Measurements from ENCODE around the gene PJA1. TPM values are rescaled to one million over a fixed set of nuclear protein-coding genes. Genes with fewer than 3 reads are reported as not detected.

PJA1 gene
- total RNA-seq, 1 experiment from 2014 or later, result 13.4 TPM

DNA sequence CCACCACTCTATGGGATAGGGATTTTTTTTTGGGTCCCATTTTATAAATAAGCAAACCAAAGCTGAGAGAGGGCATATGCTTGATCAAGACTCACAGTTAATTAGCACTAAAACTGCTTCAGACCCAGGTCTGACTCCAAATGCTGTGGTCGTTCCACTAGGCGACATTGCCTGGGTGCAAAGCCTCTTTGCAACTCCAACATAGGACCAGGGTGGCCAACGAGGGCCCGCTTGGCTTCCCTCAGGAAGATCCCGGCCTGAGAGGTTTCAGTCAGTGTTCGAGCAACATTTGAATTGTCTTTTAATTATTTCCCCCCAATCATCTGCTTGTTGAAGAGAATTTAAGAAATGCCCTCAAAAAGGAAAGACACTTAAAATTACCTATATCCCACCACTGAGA is 11.2 kb downstream of the PJA1 start:
- Mint-ChIP-seq H3K27me3 (ENCODE audit: insufficient read depth, unreplicated experiment) (no peaks in the 10 kb centered on the region), H3K27ac (ENCODE audit: unreplicated experiment) (no peak overlapping the region)
- intact Hi-C loops (cut with micrococcal nuclease; ENCODE audit: unreplicated experiment), result no loop called here

DNA sequence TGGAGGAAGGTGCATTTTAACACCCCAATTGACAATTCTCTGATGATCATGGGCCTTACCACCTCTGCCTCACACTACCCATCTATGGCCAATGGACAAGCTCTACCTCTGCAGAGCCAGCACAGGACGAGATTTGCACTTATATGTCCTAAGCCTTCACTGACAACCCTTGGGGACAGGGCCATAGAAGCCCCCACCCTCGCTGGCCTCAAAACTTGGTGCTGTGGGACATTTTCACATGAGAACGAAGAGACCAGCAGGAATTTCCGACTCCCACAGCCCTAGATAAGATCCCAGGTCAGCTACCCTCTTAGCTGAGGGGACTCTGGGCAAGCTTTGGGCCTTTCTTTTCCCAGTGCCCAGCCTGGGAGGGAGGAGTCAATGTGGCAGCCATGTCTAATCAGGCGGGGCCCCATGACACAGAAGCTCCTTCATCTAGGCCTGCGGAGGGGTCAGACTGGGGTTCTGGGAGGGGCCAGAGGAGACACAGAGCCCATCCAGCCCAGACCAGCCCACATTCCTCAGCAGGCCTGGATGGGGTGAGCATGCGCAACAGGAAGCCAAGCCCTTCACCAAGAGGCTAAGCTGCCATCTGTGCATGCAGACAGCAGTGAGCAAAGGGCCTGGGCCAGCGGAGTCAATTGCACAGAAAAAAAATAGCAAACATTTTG is 12.1 kb downstream of the PJA1 start:
- Mint-ChIP-seq H3K4me1 (ENCODE audit: low read depth, unreplicated experiment) (peaks cover 7% of the 10 kb centered on the region), H3K4me3 (ENCODE audit: unreplicated experiment) (no peak overlapping the region), H3K9me3 (ENCODE audit: unreplicated experiment) (no peaks in the 10 kb centered on the region), H3K27me3 (ENCODE audit: insufficient read depth, unreplicated experiment) (no peaks in the 10 kb centered on the region), H3K36me3 (ENCODE audit: insufficient read depth, unreplicated experiment) (no peaks in the 10 kb centered on the region), H3K27ac (ENCODE audit: unreplicated experiment) (no peak overlapping the region)
- TF ChIP-seq, protein P1, sequence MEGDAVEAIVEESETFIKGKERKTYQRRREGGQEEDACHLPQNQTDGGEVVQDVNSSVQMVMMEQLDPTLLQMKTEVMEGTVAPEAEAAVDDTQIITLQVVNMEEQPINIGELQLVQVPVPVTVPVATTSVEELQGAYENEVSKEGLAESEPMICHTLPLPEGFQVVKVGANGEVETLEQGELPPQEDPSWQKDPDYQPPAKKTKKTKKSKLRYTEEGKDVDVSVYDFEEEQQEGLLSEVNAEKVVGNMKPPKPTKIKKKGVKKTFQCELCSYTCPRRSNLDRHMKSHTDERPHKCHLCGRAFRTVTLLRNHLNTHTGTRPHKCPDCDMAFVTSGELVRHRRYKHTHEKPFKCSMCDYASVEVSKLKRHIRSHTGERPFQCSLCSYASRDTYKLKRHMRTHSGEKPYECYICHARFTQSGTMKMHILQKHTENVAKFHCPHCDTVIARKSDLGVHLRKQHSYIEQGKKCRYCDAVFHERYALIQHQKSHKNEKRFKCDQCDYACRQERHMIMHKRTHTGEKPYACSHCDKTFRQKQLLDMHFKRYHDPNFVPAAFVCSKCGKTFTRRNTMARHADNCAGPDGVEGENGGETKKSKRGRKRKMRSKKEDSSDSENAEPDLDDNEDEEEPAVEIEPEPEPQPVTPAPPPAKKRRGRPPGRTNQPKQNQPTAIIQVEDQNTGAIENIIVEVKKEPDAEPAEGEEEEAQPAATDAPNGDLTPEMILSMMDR (IDR thresholded peaks at IDR 0.05; ENCODE audit: insufficient read depth in 1 of 2, low read depth in 1 of 2, low read length in 1 of 2, severe bottlenecking in 1 of 2, unreplicated experiment in 1 of 2), result no peak
- BruUV-seq (replicated peaks), result no TSS peak
- intact Hi-C loops (cut with micrococcal nuclease; ENCODE audit: unreplicated experiment), result no loop called here
- no peaks in the 10 kb centered on the region for H3K27me3 ChIP-seq (replicated peaks; ENCODE audit: control insufficient read depth, insufficient read depth, low read length)
- no peak overlapping the region for H3K4me3 ChIP-seq (ENCODE audit: low read depth, low read length)
- H3K36me3 ChIP-seq (ENCODE audit: control insufficient read depth, insufficient read depth, low read length), result no peaks in the 10 kb centered on the region
- H3K9me3 ChIP-seq, result no peaks in the 10 kb centered on the region
- ChIA-PET CTCF (interaction anchor here (1.3 kb wide), 1 partner anchor 325 kb away, joined by 3 read pairs; no protein-coding TSS in a partner anchor), POLR2A (no interaction called here)
- DNase-seq, result no peak
- no peaks in the 10 kb centered on the region for H3K4me1 ChIP-seq

More for the DNA sequence above, 11.2 kb downstream of the PJA1 start:
- Histone ChIP-seq H3K4me1 (no peaks in the 10 kb centered on the region), H3K27me3 (replicated peaks; ENCODE audit: control insufficient read depth, insufficient read depth, low read length) (no peaks in the 10 kb centered on the region), H3K9me3 (no peaks in the 10 kb centered on the region), H3K4me3 (ENCODE audit: low read depth, low read length) (no peak overlapping the region), H3K36me3 (ENCODE audit: control insufficient read depth, insufficient read depth, low read length) (no peaks in the 10 kb centered on the region)
- ChIA-PET CTCF (no interaction called here), POLR2A (no interaction called here)
- BruUV-seq (replicated peaks), result no TSS peak
- Mint-ChIP-seq H3K36me3 (ENCODE audit: insufficient read depth, unreplicated experiment) (no peaks in the 10 kb centered on the region), H3K4me3 (ENCODE audit: unreplicated experiment) (no peak overlapping the region), H3K9me3 (ENCODE audit: unreplicated experiment) (no peaks in the 10 kb centered on the region), H3K4me1 (ENCODE audit: low read depth, unreplicated experiment) (peaks cover 7% of the 10 kb centered on the region)
- TF ChIP-seq, protein P1 (IDR thresholded peaks at IDR 0.05; ENCODE audit: insufficient read depth in 1 of 2, low read depth in 1 of 2, low read length in 1 of 2, severe bottlenecking in 1 of 2, unreplicated experiment in 1 of 2), result no peak
- DNase-seq, result no peak

DNA sequence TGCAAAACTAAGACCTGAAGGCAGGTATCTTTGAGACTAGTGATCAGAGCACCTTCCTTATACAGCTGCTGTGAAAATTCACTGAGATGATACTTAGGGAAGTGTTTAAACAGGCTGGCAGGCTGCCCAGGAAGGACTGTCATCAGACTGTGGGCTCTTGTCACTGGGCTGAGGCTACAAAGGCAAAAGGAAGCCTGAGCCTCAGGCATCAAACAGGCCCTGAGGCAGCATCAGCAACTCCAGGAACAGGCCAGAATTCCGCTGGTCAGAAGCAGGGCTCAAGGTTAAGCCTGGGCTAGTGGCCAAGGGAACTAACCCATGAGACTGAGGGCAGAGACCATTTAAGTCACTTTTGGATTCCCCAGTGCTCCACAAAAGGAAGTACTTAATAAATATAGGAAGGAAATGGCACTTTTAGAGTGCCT is 12.8 kb downstream of the PJA1 start:
- no peak for DNase-seq
- Histone ChIP-seq H3K9me3 (no peaks in the 10 kb centered on the region), H3K36me3 (ENCODE audit: control insufficient read depth, insufficient read depth, low read length) (no peaks in the 10 kb centered on the region), H3K4me1 (no peaks in the 10 kb centered on the region), H3K27me3 (replicated peaks; ENCODE audit: control insufficient read depth, insufficient read depth, low read length) (no peaks in the 10 kb centered on the region), H3K4me3 (ENCODE audit: low read depth, low read length) (no peak overlapping the region)
- intact Hi-C loops (cut with micrococcal nuclease; ENCODE audit: unreplicated experiment), result no loop called here
- Mint-ChIP-seq H3K27ac (ENCODE audit: unreplicated experiment) (no peak overlapping the region), H3K9me3 (ENCODE audit: unreplicated experiment) (no peaks in the 10 kb centered on the region), H3K4me3 (ENCODE audit: unreplicated experiment) (no peak overlapping the region), H3K27me3 (ENCODE audit: insufficient read depth, unreplicated experiment) (no peaks in the 10 kb centered on the region), H3K36me3 (ENCODE audit: insufficient read depth, unreplicated experiment) (no peaks in the 10 kb centered on the region), H3K4me1 (ENCODE audit: low read depth, unreplicated experiment) (peaks cover 7% of the 10 kb centered on the region)
- TF ChIP-seq, protein P1 (IDR thresholded peaks at IDR 0.05; ENCODE audit: insufficient read depth in 1 of 2, low read depth in 1 of 2, low read length in 1 of 2, severe bottlenecking in 1 of 2, unreplicated experiment in 1 of 2), result no peak
- no TSS peak for BruUV-seq (replicated peaks)
- CTCF ChIA-PET, result interaction anchor here (1.3 kb wide), 1 partner anchor 325 kb away, joined by 3 read pairs; no protein-coding TSS in a partner anchor
- POLR2A ChIA-PET, result no interaction called here

Measured in Caco-2 (cell line).